Mesenchymal stem cell (in vitro differentiated cells and primary cell): ENCODE measurements around the gene DBF4B.

Experiments
- DNase-seq: peaks from one replicate; pipeline ENCODE4 v3.0.0-alpha.2; 2013
- H2AFZ ChIP-seq: one replicate; pipeline ENCODE4 v1.6.1; 2013; ENCODE audit warnings: low read depth, mild to moderate bottlenecking, control low read depth, inconsistent platforms, low read length, moderate library complexity
- H2AK5ac ChIP-seq: 2 replicates; pipeline ENCODE4 v1.6.1; 2013; ENCODE audit warnings: low read length, moderate library complexity, mild to moderate bottlenecking, inconsistent platforms; ENCODE audit not compliant: severe bottlenecking
- H2BK120ac ChIP-seq: one replicate; pipeline ENCODE4 v1.6.1; 2013; ENCODE audit warnings: low read depth, mild to moderate bottlenecking, inconsistent platforms, low read length, moderate library complexity
- H2BK12ac ChIP-seq, 2 experiments: one replicate each; pipeline ENCODE4 v1.6.1; 2013; ENCODE audit warnings: inconsistent platforms in 2 of 2, low read length in 2 of 2, mild to moderate bottlenecking in 2 of 2, moderate library complexity in 2 of 2, control low read depth in 1 of 2
- H2BK15ac ChIP-seq: one replicate; pipeline ENCODE4 v1.6.1; 2013; ENCODE audit warnings: mild to moderate bottlenecking, low read depth, inconsistent platforms; ENCODE audit not compliant: poor library complexity, severe bottlenecking
- H2BK5ac ChIP-seq: 2 replicates; pipeline ENCODE4 v1.6.1; 2013; ENCODE audit warnings: low read depth, mild to moderate bottlenecking, low read length, control low read depth, inconsistent platforms; ENCODE audit not compliant: poor library complexity, severe bottlenecking
- H3K14ac ChIP-seq, 2 experiments: one replicate each; pipeline ENCODE4 v1.6.1; 2013; ENCODE audit warnings: inconsistent platforms in 2 of 2, low read length in 2 of 2, control low read depth in 1 of 2, mild to moderate bottlenecking in 1 of 2, moderate library complexity in 1 of 2
- H3K18ac ChIP-seq, 2 experiments: one replicate each; pipeline ENCODE4 v1.6.1; 2013; ENCODE audit warnings: inconsistent platforms in 2 of 2, low read length in 2 of 2, control low read depth in 1 of 2, low read depth in 1 of 2, mild to moderate bottlenecking in 1 of 2
- H3K23ac ChIP-seq, 2 experiments: one replicate each; pipeline ENCODE4 v1.6.1; 2013; ENCODE audit warnings: inconsistent platforms in 2 of 2, low read length in 2 of 2, mild to moderate bottlenecking in 2 of 2, moderate library complexity in 2 of 2, control low read depth in 1 of 2
- H3K27ac ChIP-seq: 2 replicates; pipeline ENCODE4 v1.5.1; 2013; ENCODE audit warnings: mild to moderate bottlenecking, moderate library complexity, low read length, control low read depth, inconsistent platforms; ENCODE audit not compliant: poor library complexity, severe bottlenecking
- H3K27me3 ChIP-seq, 2 experiments: 2 replicates each; pipeline versions ENCODE4 v1.6.1 to v1.7.0; 2013; ENCODE audit warnings: low read length in 2 of 2, mild to moderate bottlenecking in 2 of 2, moderate library complexity in 2 of 2, control low read depth in 1 of 2, inconsistent platforms in 1 of 2; ENCODE audit not compliant: control insufficient read depth in 1 of 2, insufficient read depth in 1 of 2
- H3K36me3 ChIP-seq, 2 experiments: 2 replicates each; pipeline versions ENCODE4 v1.6.1 to v1.7.0; 2013; ENCODE audit warnings: low read length in 2 of 2, control low read depth in 1 of 2, inconsistent platforms in 1 of 2, low read depth in 1 of 2, mild to moderate bottlenecking in 1 of 2; ENCODE audit not compliant: insufficient read depth in 2 of 2, control insufficient read depth in 1 of 2
- H3K4ac ChIP-seq, 2 experiments: one replicate each; pipeline ENCODE4 v1.6.1; 2013; ENCODE audit warnings: inconsistent platforms in 2 of 2, low read length in 2 of 2, mild to moderate bottlenecking in 2 of 2, moderate library complexity in 2 of 2, control low read depth in 1 of 2, low read depth in 1 of 2
- H3K4me1 ChIP-seq: 2 replicates; pipeline ENCODE4 v1.6.1; 2013; ENCODE audit warnings: low read depth, low read length, control low read depth; ENCODE audit not compliant: control insufficient read depth, insufficient read depth
- H3K4me2 ChIP-seq: 2 replicates; pipeline ENCODE4 v1.6.1; 2013; ENCODE audit warnings: low read length, mild to moderate bottlenecking, inconsistent platforms; ENCODE audit not compliant: poor library complexity, severe bottlenecking
- H3K4me3 ChIP-seq, 2 experiments: 2 replicates each; pipeline versions ENCODE4 v1.5.1 to v1.7.0; 2013; ENCODE audit warnings: low read length in 2 of 2, mild to moderate bottlenecking in 2 of 2, control low read depth in 1 of 2, low read depth in 1 of 2; ENCODE audit not compliant: insufficient read depth in 1 of 2
- H3K79me1 ChIP-seq: replicated peaks from 2 replicates; pipeline ENCODE4 v1.6.1; 2013; ENCODE audit warnings: mild to moderate bottlenecking, control low read depth, low read length, inconsistent platforms; ENCODE audit not compliant: poor library complexity, severe bottlenecking
- H3K9ac ChIP-seq: 2 replicates; pipeline ENCODE4 v1.7.0; 2013; ENCODE audit warnings: mild to moderate bottlenecking, low read length, moderate library complexity
- H3K9me3 ChIP-seq: 2 replicates; pipeline ENCODE4 v1.7.0; 2013; ENCODE audit warnings: mild to moderate bottlenecking, low read length; ENCODE audit not compliant: control insufficient read depth
- H4K8ac ChIP-seq: one replicate; pipeline ENCODE4 v1.6.1; 2013; ENCODE audit warnings: inconsistent platforms, mild to moderate bottlenecking, low read length, moderate library complexity
- H4K91ac ChIP-seq: one replicate; pipeline ENCODE4 v1.6.1; 2013; ENCODE audit warnings: mild to moderate bottlenecking, low read length, inconsistent platforms
- WGBS: methylation state at CpG from one replicate; pipeline ENCODE4 v1.1.7; 2013; ENCODE audit warnings: mixed read lengths; 5-methylcytosine and 5-hydroxymethylcytosine counted together

DBF4B gene

DNA sequence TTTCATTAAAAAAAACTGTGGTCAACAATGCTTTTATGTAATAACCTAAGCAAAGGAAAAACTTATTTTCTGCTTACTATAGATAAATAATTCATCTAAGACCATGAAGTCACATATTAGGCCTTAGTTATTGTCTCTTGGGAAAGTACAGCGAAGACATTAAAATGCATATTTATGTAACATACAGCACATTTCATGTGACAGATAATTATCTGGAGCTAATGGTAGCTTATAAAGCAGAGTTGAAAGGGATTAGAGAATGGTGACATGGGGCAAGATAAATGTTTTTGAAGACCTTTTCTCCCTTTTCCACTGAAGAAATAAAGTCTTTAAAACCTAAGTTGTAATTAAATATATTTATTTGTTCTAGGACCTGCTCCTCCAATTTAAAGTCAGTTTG is 42.5 kb upstream of the DBF4B start:
- no CpG with 5 or more reads among the region's 1 CpG for WGBS
- H3K14ac ChIP-seq: no peak overlapping the region
- no peak overlapping the region for H2AK5ac ChIP-seq
- H3K9me3 ChIP-seq: no peaks in the 10 kb centered on the region
- H3K9ac ChIP-seq: no peak overlapping the region
- no peak overlapping the region for H2BK5ac ChIP-seq
- H3K4me2 ChIP-seq: no peak overlapping the region
- no peak overlapping the region for H2BK15ac ChIP-seq
- no peak overlapping the region for H4K91ac ChIP-seq
- H3K27me3 ChIP-seq: no peaks in the 10 kb centered on the region
- H3K36me3 ChIP-seq: no peaks in the 10 kb centered on the region
- no peak overlapping the region for H3K18ac ChIP-seq
- H3K23ac ChIP-seq: no peak overlapping the region
- no peak overlapping the region for H3K27ac ChIP-seq
- H3K4ac ChIP-seq: no peak overlapping the region
- no peak overlapping the region for H2BK120ac ChIP-seq
- no peaks in the 10 kb centered on the region for H3K4me1 ChIP-seq
- H3K4me3 ChIP-seq: no peak overlapping the region
- no peaks in the 10 kb centered on the region for H3K79me1 ChIP-seq
- no peak overlapping the region for H2AFZ ChIP-seq
- H4K8ac ChIP-seq: no peak overlapping the region
- no peak overlapping the region for H2BK12ac ChIP-seq
- no peak for DNase-seq

GRCh38 chr17:44672479-44673093 is 35.9 kb upstream of the DBF4B start:
- no peak overlapping the region for H3K14ac ChIP-seq
- H3K9me3 ChIP-seq: no peaks in the 10 kb centered on the region
- H3K27ac ChIP-seq: no peak overlapping the region
- H2BK15ac ChIP-seq: no peak overlapping the region
- H3K4me1 ChIP-seq: no peaks in the 10 kb centered on the region
- no peak overlapping the region for H2BK120ac ChIP-seq
- no peak overlapping the region for H4K91ac ChIP-seq
- no peaks in the 10 kb centered on the region for H3K27me3 ChIP-seq
- no peaks in the 10 kb centered on the region for H3K36me3 ChIP-seq
- H3K9ac ChIP-seq: no peak overlapping the region
- H3K4ac ChIP-seq: no peak overlapping the region
- no peak overlapping the region for H2AFZ ChIP-seq
- no peak overlapping the region for H3K4me3 ChIP-seq
- H2BK5ac ChIP-seq: no peak overlapping the region
- no peak overlapping the region for H4K8ac ChIP-seq
- H3K4me2 ChIP-seq: no peak overlapping the region
- no peaks in the 10 kb centered on the region for H3K79me1 ChIP-seq
- peak; percentile 40 for DNase-seq
- no peak overlapping the region for H2BK12ac ChIP-seq
- no peak overlapping the region for H2AK5ac ChIP-seq
- no peak overlapping the region for H3K23ac ChIP-seq
- no peak overlapping the region for H3K18ac ChIP-seq

GRCh38 chr17:44673893-44674292 is 34.6 kb upstream of the DBF4B start:
- Histone ChIP-seq H4K8ac (no peak overlapping the region), H3K9ac (no peak overlapping the region), H2BK12ac (no peak overlapping the region), H3K18ac (no peak overlapping the region), H2AFZ (no peak overlapping the region), H3K14ac (no peak overlapping the region), H3K4me2 (no peak overlapping the region), H3K27ac (no peak overlapping the region), H3K36me3 (peaks cover 2 to 13% of the 10 kb centered on the region in 2 experiments), H3K27me3 (no peaks in the 10 kb centered on the region), H3K79me1 (peaks cover 3% of the 10 kb centered on the region), H4K91ac (no peak overlapping the region), H3K23ac (no peak overlapping the region), H3K9me3 (no peaks in the 10 kb centered on the region), H3K4me3 (no peak overlapping the region), H2BK15ac (no peak overlapping the region), H2AK5ac (no peak overlapping the region), H2BK5ac (no peak overlapping the region), H2BK120ac (no peak overlapping the region), H3K4me1 (no peaks in the 10 kb centered on the region), H3K4ac (no peak overlapping the region)
- DNase-seq: no peak
- 88% methylated on average over 2 of the region's 2 CpGs for WGBS

DNA sequence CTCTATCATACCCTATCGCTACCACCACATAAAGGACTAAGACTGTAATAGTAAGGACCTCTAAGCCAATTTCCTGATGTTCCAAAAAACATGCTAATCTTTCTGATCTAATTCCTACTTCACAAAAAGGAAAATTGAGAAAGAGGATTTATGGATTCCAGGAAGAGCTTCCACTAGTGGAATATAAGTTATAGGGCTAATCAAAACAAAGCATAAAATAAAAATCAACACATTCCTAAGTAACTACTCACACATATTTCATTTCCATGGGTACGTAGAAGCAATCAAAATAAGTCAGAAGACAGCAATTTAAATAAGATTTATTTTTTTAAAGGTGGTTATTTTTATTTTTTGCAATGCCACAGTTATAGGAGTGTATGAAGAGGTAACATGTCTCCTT is 31.3 kb upstream of the DBF4B start:
- Histone ChIP-seq H3K4ac (no peak overlapping the region), H2AK5ac (no peak overlapping the region), H3K23ac (no peak overlapping the region), H3K18ac (no peak overlapping the region), H2BK12ac (no peak overlapping the region), H2BK15ac (no peak overlapping the region), H3K36me3 (peaks cover 10 to 43% of the 10 kb centered on the region in 2 experiments), H3K4me3 (no peak overlapping the region), H3K4me1 (no peaks in the 10 kb centered on the region), H2BK120ac (no peak overlapping the region), H3K9ac (no peak overlapping the region), H4K8ac (no peak overlapping the region), H2BK5ac (no peak overlapping the region), H2AFZ (no peak overlapping the region), H3K9me3 (no peaks in the 10 kb centered on the region), H3K4me2 (no peak overlapping the region), H4K91ac (no peak overlapping the region), H3K14ac (no peak overlapping the region), H3K27ac (no peak overlapping the region), H3K79me1 (peaks cover 7% of the 10 kb centered on the region), H3K27me3 (no peaks in the 10 kb centered on the region)
- peak; percentile 12 for DNase-seq
- WGBS: 100% methylated on average over 1 of the region's 2 CpGs
